Activated T-cell treated with anti-CD3 and anti-CD28 coated beads for 24 hours (primary cell): ENCODE data around the gene PROM2.

ENCODE experiments used
- DNase-seq: peaks from one replicate; pipeline ENCODE4 v3.0.0-alpha.2; 2020; ENCODE audit warnings: low read depth

PROM2 gene

GRCh38 chr2:95285542-95285932 is 11.3 kb downstream of the PROM2 start:
- DNase-seq = no peak

DNA sequence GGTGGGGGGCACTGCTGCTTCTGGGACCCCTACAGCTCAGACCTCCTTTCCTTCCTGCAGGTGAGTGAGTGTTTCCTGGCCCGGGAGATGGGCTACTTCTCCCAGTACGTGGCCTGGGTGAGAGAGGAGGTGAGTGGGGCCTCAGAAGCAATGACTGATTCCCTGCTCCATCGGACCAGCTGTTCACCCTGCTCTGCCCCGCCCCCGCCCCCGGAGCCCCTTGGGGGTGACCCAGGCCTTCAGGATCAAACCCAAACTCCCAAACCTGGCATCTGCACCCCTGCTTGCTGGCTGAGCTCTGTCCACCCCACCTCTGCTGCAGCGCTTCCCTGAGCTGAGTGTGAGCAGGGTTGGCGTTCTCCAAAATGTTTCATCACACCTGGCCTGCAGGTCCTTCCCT is 13.1 kb downstream of the PROM2 start:
- no peak for DNase-seq

DNA sequence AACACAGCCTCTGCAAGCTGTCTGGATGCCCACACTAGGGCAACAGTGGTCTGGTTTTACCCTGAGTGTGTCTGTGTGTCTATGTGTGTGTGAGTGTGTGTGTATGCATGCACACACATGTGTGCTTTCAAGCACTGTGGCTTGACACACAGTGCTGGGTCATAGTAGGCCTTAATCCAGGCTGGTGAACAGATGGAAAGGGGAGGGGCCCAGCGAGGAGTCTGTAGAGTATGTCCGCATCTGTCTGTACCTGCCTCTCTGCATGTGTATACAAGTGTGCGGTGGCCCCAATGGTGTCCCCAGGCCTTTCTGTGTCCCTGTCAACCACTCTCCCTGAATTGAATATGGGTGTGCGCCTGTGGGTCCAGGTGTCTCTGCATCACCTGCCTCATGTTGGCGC is 13.6 kb downstream of the PROM2 start:
- no peak for DNase-seq

DNA sequence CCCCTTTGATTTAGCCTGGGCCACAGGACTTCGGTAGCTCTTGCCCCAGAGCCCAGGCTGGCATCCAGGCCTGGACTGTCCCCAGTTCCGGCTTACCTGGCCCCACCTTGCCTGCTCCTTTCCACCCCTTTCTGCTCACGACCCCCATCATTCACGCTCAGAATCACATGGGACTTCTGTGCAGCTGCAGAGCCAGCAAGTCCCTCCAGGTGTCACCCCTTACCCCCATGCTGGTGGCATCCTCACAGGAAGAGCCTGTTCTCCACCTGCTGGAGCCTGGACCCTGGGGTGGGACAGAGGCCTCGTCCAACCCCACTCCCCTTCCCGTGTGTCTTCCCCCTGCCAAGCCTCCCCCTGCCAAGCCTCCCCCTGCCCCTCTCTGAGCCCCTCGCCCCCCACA is 15.0 kb downstream of the PROM2 start:
- no peak for DNase-seq

DNA sequence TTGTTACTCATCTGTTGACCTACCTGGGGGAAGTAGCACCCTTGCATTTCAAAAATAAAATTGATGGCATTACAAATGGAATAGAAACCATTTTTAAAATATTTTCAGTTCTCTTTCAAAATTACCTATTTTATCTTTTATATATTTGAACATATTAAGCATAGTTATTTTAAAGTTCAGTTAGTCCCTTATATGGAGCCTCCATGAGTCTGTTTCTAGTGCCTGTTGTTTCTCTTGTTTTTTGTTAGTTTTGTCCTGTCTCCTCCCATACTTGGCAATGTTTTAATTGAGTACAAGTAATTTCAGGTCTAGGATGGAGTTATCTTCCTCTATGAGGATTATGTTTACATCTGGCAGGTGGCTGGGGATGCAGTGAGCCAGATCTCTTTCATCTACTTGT is 17.0 kb downstream of the PROM2 start:
- DNase-seq = no peak

DNA sequence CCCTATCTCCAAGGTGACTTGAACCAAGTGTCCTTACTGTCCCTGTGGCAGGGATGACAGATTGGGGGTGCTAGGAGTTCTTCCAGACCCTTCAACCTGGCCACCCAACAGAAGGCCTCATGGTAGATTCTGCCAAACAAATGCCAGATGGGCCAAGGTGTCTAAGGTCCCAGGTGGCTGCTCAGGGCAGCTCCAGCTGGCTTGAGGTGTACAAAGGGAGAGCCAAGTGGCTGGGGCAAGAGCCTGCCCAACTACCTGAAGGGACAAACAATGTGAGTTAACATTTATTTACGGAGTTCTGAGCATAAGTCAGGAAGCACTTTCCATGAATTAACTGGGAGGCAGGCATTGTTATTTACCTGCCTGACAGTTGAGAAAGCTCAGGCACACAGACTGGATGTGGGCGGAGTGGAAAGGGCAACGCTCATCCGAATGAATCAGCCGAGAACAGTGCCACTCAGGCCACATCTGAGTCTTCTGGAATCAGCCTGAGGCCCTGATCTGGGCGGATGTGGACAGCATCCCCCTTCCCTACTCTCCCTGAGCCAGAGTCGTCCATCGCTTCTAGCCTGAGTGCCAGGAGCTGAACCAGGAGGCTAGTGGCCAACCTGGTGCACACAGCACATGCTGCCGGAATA is 18.5 kb downstream of the PROM2 start:
- no peak for DNase-seq

- no peak for DNase-seq
Measured at GRCh38 chr2:95294579-95295250, 20.5 kb downstream of the PROM2 start.

GRCh38 chr2:95295376-95295775 is 21.1 kb downstream of the PROM2 start:
- no peak for DNase-seq

DNA sequence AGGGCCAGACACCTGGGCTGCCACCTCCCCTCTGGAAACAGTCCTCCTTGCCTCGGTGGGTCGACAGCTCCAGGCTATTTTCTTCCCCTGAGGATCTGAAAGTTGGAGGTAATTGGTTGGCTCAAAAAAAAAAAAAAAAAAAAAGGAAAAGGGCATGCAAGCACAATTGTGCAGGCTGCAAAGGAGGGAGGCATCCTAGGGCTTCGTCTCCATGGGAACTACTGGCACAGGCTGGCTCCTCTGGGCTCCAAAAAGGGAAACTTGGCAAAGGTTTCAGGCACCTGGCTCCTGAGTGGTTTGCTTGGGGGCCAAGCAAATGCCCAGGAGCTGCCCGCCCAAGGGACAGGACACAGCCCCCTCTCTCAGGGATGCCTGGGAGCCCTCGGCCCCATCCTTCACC is 21.8 kb downstream of the PROM2 start:
- DNase-seq = no peak

DNA sequence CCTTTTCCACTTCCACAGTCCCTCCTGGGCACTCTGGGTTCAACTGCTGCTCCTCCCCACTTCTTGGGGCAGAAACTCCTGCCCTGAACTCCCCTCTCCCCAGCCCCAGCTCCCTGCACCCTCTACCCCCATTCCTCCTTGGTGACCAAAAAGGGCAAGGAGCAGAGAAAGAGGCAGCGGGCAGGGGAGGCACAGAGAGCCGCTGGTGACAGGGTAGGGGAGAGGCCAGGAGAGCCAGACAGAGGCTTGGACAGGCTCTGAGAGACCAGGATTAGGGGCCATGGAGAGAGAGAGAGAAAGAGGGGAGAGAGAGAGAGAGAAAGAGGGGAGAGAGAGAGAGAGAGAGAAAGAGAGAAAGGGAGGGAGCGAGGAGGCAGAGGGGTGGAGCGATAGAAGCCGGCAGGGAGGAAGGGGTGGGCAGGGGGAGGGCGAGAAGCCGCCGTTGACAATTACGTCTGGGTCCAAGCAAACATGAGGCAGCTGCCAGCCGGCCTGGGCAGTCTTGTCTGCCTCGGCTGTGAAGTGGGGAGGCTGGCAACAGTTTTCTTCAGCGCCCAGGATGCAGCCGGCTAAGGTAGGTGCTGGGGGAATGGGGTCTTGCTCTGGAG is 22.7 kb downstream of the PROM2 start, which contains the start of gene KCNIP3:
Gene KCNIP3 (plus strand): TSS at position 468 of the 608 bp plus-strand sequence. CDS start 92 bp downstream, at position 560.
- no peak for DNase-seq

DNA sequence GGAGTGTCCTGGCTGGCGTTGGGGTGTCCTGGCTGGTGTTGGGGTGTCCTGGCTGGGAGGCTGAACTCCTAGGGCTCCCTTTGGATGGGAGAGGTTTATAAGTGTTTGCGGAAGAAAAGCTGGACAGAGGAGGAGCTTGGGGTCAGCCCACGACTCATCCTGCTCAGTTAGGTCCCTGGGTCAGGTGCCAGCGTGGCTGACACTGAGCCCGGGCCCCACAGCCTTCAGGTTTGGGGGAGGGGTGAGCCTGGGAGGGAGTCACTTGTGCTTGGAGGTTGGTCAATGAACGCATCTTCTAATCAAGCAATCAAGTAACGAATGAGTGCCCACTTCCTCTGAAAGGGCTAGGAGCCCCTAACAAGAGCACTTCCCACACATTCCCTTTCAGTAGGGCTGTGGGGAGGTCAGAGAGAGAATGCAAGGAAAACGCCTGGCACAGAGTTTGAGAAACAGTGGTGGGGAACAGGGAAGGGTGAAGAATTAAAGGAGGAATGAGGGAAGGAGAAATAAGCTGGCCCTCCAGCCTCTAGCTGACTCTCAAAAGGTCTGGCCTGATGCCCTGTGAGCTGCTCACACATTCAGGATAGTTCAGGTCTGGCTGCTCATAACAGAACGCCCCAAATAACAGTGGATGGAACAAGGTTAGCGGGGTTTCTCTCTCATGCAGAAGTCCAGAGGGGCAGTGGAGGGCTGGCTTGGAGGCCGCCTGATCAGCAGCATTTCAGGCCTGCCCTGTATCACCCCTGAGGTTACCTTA is 23.6 kb downstream of the PROM2 start:
- DNase-seq = no peak

- DNase-seq = no peak
Measured at GRCh38 chr2:95298486-95299111, 24.4 kb downstream of the PROM2 start.

- DNase-seq = no peak
Measured at GRCh38 chr2:95299961-95300360, 25.7 kb downstream of the PROM2 start.

GRCh38 chr2:95300450-95300849 is 26.2 kb downstream of the PROM2 start:
- DNase-seq = no peak

GRCh38 chr2:95301186-95301585 is 26.9 kb downstream of the PROM2 start:
- no peak for DNase-seq

- DNase-seq = no peak
Measured at GRCh38 chr2:95301876-95302641, 27.8 kb downstream of the PROM2 start.

DNA sequence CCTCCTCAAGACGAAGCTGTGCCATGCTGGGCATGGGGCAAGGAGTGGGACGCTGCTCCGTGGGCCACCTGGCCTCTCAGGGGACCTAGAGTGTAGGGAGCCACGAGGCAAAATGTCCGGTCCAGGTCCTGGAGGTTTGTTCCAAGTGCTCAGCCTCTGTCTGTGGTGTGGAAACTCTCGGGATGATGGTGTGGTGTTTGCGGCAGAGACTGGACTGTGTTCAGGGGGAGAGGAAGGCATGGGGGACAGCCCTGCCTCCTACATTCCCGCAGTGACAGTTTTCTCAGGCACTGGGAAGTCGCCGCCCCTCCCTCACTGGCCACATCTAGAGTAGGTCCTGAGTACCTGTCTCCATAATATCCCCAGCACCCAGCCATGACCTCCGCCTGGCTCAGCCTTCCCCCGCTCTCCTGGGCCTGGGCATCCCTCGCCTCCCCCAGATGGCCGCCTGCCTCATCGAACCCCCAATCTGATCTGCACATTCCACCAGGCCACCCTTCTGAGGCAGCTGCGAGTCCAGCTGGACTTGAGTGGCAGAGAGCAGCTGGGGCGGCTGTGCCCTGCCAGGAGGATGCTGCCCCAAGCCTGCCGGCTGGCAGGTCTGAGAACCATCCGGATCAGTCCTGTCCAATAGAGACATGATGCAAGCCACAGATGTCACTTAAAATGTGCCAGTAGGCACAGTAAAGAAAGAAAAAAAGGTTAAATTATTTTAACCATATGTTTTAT is 29.1 kb downstream of the PROM2 start:
- no peak for DNase-seq

DNA sequence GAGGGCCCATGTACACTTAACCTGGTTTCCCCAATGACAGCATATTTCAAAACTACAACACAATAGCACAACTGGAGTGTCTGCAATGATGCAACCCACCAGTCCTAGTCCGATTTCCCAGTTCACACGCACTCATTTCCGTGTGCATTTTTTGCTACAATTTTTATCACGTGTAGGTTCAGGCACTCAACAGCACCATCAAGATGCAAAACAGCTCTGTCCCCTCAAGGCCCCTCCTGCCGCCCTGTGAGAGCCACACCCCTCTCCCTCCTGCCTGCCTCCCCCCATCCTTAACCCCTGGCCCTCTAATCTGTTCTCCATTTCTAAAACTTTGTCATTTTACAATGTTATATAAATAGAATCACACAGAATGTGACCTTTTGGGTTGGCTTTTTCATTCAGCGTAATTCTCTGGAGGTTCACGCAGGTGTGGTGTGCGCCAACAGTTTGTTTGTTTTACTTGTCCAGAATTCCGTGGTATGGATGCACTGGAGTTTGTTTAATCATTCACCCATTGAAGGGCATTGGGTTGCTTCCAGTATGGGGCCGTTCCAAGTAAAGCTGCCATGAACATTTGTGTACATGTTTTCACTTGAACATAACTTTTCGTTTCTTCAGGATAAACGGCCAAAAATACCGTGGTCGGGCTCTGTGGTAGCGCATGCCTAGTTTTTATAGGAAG is 31.3 kb downstream of the PROM2 start:
- DNase-seq = no peak

- DNase-seq = no peak
Measured at GRCh38 chr2:95306336-95306895, 32.2 kb downstream of the PROM2 start.

- no peak for DNase-seq
Measured at GRCh38 chr2:95307036-95307435, 32.8 kb downstream of the PROM2 start.
